Measurements from ENCODE around the gene PTPRG. TPM values are rescaled to one million over a fixed set of nuclear protein-coding genes. Genes with fewer than 3 reads are reported as not detected.
"Not testable (repeated sequence)": the region's sequence is repeated elsewhere in the genome, so short reads cannot be mapped to it uniquely, and the experiment has no call there.

PTPRG gene
- total RNA-seq, 1 donor from 2014 or later: 4.2 TPM

GRCh38 chr3:61807865-61808276 is 246.5 kb downstream of the PTPRG start:
- H3K4me3 Mint-ChIP-seq: no peak overlapping the region
- H3K27ac Mint-ChIP-seq: no peak overlapping the region
- H3K4me1 Mint-ChIP-seq: no peaks in the 10 kb centered on the region
- H3K9me3 Mint-ChIP-seq: no peaks in the 10 kb centered on the region
- H3K27me3 Mint-ChIP-seq: peaks cover 2% of the 10 kb centered on the region
- no peaks in the 10 kb centered on the region for H3K36me3 Mint-ChIP-seq (ENCODE audit: low read depth)
- no peak for DNase-seq
- intact Hi-C loops (cut with micrococcal nuclease): no loop called here

- H3K27me3 Mint-ChIP-seq: peaks cover 2% of the 10 kb centered on the region
- intact Hi-C loops (cut with micrococcal nuclease): no loop called here
- no peaks in the 10 kb centered on the region for H3K4me1 Mint-ChIP-seq
- H3K4me3 Mint-ChIP-seq: no peak overlapping the region
- no peaks in the 10 kb centered on the region for H3K36me3 Mint-ChIP-seq (ENCODE audit: low read depth)
- no peak overlapping the region for H3K27ac Mint-ChIP-seq
- DNase-seq: no peak
- H3K9me3 Mint-ChIP-seq: no peaks in the 10 kb centered on the region
These were observed 247.2 kb downstream of the PTPRG start for GRCh38 chr3:61808526-61808925.

- no peak overlapping the region for H3K4me3 Mint-ChIP-seq
- intact Hi-C loops (cut with micrococcal nuclease): no loop called here
- no peaks in the 10 kb centered on the region for H3K9me3 Mint-ChIP-seq
- no peak overlapping the region for H3K27ac Mint-ChIP-seq
- peaks cover 2% of the 10 kb centered on the region for H3K27me3 Mint-ChIP-seq
- H3K36me3 Mint-ChIP-seq (ENCODE audit: low read depth): no peaks in the 10 kb centered on the region
- DNase-seq: no peak
- no peaks in the 10 kb centered on the region for H3K4me1 Mint-ChIP-seq
These were observed 247.6 kb downstream of the PTPRG start for GRCh38 chr3:61808999-61809398.

GRCh38 chr3:61809879-61810278 is 248.5 kb downstream of the PTPRG start:
- H3K9me3 Mint-ChIP-seq: no peaks in the 10 kb centered on the region
- no peaks in the 10 kb centered on the region for H3K36me3 Mint-ChIP-seq (ENCODE audit: low read depth)
- no peak overlapping the region for H3K4me3 Mint-ChIP-seq
- intact Hi-C loops (cut with micrococcal nuclease): no loop called here
- no peak for DNase-seq
- H3K4me1 Mint-ChIP-seq: no peaks in the 10 kb centered on the region
- H3K27me3 Mint-ChIP-seq: peaks cover 2% of the 10 kb centered on the region
- no peak overlapping the region for H3K27ac Mint-ChIP-seq

- H3K4me1 Mint-ChIP-seq: no peaks in the 10 kb centered on the region
- intact Hi-C loops (cut with micrococcal nuclease): no loop called here
- no peaks in the 10 kb centered on the region for H3K36me3 Mint-ChIP-seq (ENCODE audit: low read depth)
- no peak overlapping the region for H3K27ac Mint-ChIP-seq
- H3K27me3 Mint-ChIP-seq: peaks cover 2% of the 10 kb centered on the region
- H3K4me3 Mint-ChIP-seq: no peak overlapping the region
- no peaks in the 10 kb centered on the region for H3K9me3 Mint-ChIP-seq
- no peak for DNase-seq
These were observed 249.7 kb downstream of the PTPRG start for GRCh38 chr3:61810953-61811497.

GRCh38 chr3:61811652-61812051 is 250.3 kb downstream of the PTPRG start:
- Mint-ChIP-seq H3K27ac (no peak overlapping the region), H3K36me3 (ENCODE audit: low read depth) (no peaks in the 10 kb centered on the region), H3K9me3 (no peaks in the 10 kb centered on the region), H3K4me1 (no peaks in the 10 kb centered on the region), H3K4me3 (no peak overlapping the region), H3K27me3 (peaks cover 2% of the 10 kb centered on the region)
- DNase-seq: no peak
- intact Hi-C loops (cut with micrococcal nuclease): no loop called here

GRCh38 chr3:61812085-61812484 is 250.7 kb downstream of the PTPRG start:
- no peaks in the 10 kb centered on the region for H3K9me3 Mint-ChIP-seq
- no peak overlapping the region for H3K4me3 Mint-ChIP-seq
- intact Hi-C loops (cut with micrococcal nuclease): no loop called here
- no peak for DNase-seq
- H3K27me3 Mint-ChIP-seq: no peaks in the 10 kb centered on the region
- no peaks in the 10 kb centered on the region for H3K4me1 Mint-ChIP-seq
- H3K27ac Mint-ChIP-seq: no peak overlapping the region
- H3K36me3 Mint-ChIP-seq (ENCODE audit: low read depth): no peaks in the 10 kb centered on the region

GRCh38 chr3:61812517-61812916 is 251.1 kb downstream of the PTPRG start:
- H3K4me1 Mint-ChIP-seq: no peaks in the 10 kb centered on the region
- intact Hi-C loops (cut with micrococcal nuclease): no loop called here
- H3K9me3 Mint-ChIP-seq: no peaks in the 10 kb centered on the region
- no peak for DNase-seq
- H3K27me3 Mint-ChIP-seq: no peaks in the 10 kb centered on the region
- H3K36me3 Mint-ChIP-seq (ENCODE audit: low read depth): no peaks in the 10 kb centered on the region
- no peak overlapping the region for H3K4me3 Mint-ChIP-seq
- H3K27ac Mint-ChIP-seq: no peak overlapping the region

GRCh38 chr3:61813636-61814035 is 252.3 kb downstream of the PTPRG start:
- intact Hi-C loops (cut with micrococcal nuclease): no loop called here
- H3K27ac Mint-ChIP-seq: no peak overlapping the region

GRCh38 chr3:61814674-61815073 is 253.3 kb downstream of the PTPRG start:
- H3K4me3 Mint-ChIP-seq: no peak overlapping the region
- no peak overlapping the region for H3K27ac Mint-ChIP-seq
- intact Hi-C loops (cut with micrococcal nuclease): no loop called here
- no peaks in the 10 kb centered on the region for H3K27me3 Mint-ChIP-seq
- no peaks in the 10 kb centered on the region for H3K9me3 Mint-ChIP-seq
- H3K4me1 Mint-ChIP-seq: no peaks in the 10 kb centered on the region
- H3K36me3 Mint-ChIP-seq (ENCODE audit: low read depth): no peaks in the 10 kb centered on the region
- no peak for DNase-seq

More at GRCh38 chr3:61813636-61814035, 252.3 kb downstream of the PTPRG start:
- Mint-ChIP-seq H3K9me3 (no peaks in the 10 kb centered on the region), H3K36me3 (ENCODE audit: low read depth) (no peaks in the 10 kb centered on the region), H3K27me3 (no peaks in the 10 kb centered on the region), H3K4me1 (no peaks in the 10 kb centered on the region), H3K4me3 (no peak overlapping the region)
- DNase-seq: no peak

- H3K36me3 Mint-ChIP-seq (ENCODE audit: low read depth); H3K4me1 Mint-ChIP-seq; H3K9me3 Mint-ChIP-seq; DNase-seq; H3K27me3 Mint-ChIP-seq; H3K27ac Mint-ChIP-seq; H3K4me3 Mint-ChIP-seq; intact Hi-C loops (cut with micrococcal nuclease): not testable (repeated sequence)
These were observed 254.9 kb downstream of the PTPRG start for GRCh38 chr3:61816304-61816703.

- no peak overlapping the region for H3K27ac Mint-ChIP-seq
- no peaks in the 10 kb centered on the region for H3K4me1 Mint-ChIP-seq
- intact Hi-C loops (cut with micrococcal nuclease): no loop called here
- H3K36me3 Mint-ChIP-seq (ENCODE audit: low read depth): no peaks in the 10 kb centered on the region
- no peak overlapping the region for H3K4me3 Mint-ChIP-seq
- DNase-seq: no peak
- no peaks in the 10 kb centered on the region for H3K9me3 Mint-ChIP-seq
- H3K27me3 Mint-ChIP-seq: no peaks in the 10 kb centered on the region
These were observed 258.5 kb downstream of the PTPRG start for GRCh38 chr3:61819861-61820260.

- no peak for DNase-seq
- Mint-ChIP-seq H3K9me3 (no peaks in the 10 kb centered on the region), H3K27ac (no peak overlapping the region), H3K36me3 (ENCODE audit: low read depth) (no peaks in the 10 kb centered on the region), H3K4me1 (no peaks in the 10 kb centered on the region), H3K27me3 (no peaks in the 10 kb centered on the region), H3K4me3 (no peak overlapping the region)
- intact Hi-C loops (cut with micrococcal nuclease): no loop called here
These were observed 259.1 kb downstream of the PTPRG start for GRCh38 chr3:61820306-61820992.

- Mint-ChIP-seq H3K36me3 (ENCODE audit: low read depth) (no peaks in the 10 kb centered on the region), H3K27me3 (no peaks in the 10 kb centered on the region), H3K4me1 (no peaks in the 10 kb centered on the region), H3K9me3 (no peaks in the 10 kb centered on the region), H3K4me3 (no peak overlapping the region), H3K27ac (no peak overlapping the region)
- intact Hi-C loops (cut with micrococcal nuclease): no loop called here
- DNase-seq: no peak
These were observed 260.5 kb downstream of the PTPRG start for GRCh38 chr3:61821823-61822251.

GRCh38 chr3:61822588-61822987 is 261.2 kb downstream of the PTPRG start:
- DNase-seq: no peak
- no peaks in the 10 kb centered on the region for H3K4me1 Mint-ChIP-seq
- H3K36me3 Mint-ChIP-seq (ENCODE audit: low read depth): no peaks in the 10 kb centered on the region
- H3K27ac Mint-ChIP-seq: no peak overlapping the region
- no peak overlapping the region for H3K4me3 Mint-ChIP-seq
- H3K27me3 Mint-ChIP-seq: no peaks in the 10 kb centered on the region
- no peaks in the 10 kb centered on the region for H3K9me3 Mint-ChIP-seq
- intact Hi-C loops (cut with micrococcal nuclease): no loop called here

Data from activated CD4-positive, alpha-beta T cell treated with anti-CD3 and anti-CD28 coated beads, Interleukin-2, amount 10 ng/mL, durations not matched to agents 24 days and 14 days (primary cell).